ENCODE results near the gene FAM13A. TPM values are rescaled to one million over a fixed set of nuclear protein-coding genes. Genes with fewer than 3 reads are reported as not detected.

The FAM13A gene
- total and polyA plus RNA-seq, 2 of the 8 experiments (the other 6 are each of a cell fraction or from before 2014, with no cell fraction given), result 7.1 to 16.5 TPM

- TF ChIP-seq RFX5 (IDR thresholded peaks at IDR 0.05; ENCODE audit: borderline replicate concordance, low read depth, low read length) (no peak), PHF8 (conservative IDR thresholded peaks at IDR 0.05; ENCODE audit: low read depth, low read length) (no peak), YY1 (IDR thresholded peaks at IDR 0.05; ENCODE audit: low read depth, low read length) (0 out of 2 replicates have a peak, but pooled peaks have one; percentile 36)
Measured at GRCh38 chr4:88759039-88759894, 297.7 kb downstream of the FAM13A start (continued).

Measured in H1 (cell line).